Right atrium auricular region (tissue), 2 donors: ENCODE results near the gene USP8. TPM values are rescaled to one million over a fixed set of nuclear protein-coding genes. Genes with fewer than 3 reads are reported as not detected.

Experiments
- DNase-seq: peaks from one replicate; pipeline ENCODE4 v3.0.0-alpha.2; 2019; ENCODE audit warnings: low spot score
- H3K27ac ChIP-seq, 2 donors: fragments of 200-600 bp; sonication (generic); 1 replicate in 1 of 2; 2 replicates in 1 of 2; pipeline ENCODE4 v1.5.1; 2016 to 2019
- H3K27me3 ChIP-seq, 2 donors: fragments of 200-600 bp; sonication (generic); one replicate each; pipeline versions ENCODE4 v1.5.1 to v1.6.0; 2017 to 2019
- H3K36me3 ChIP-seq: fragments of 200-600 bp; sonication (generic); one replicate; pipeline ENCODE4 v1.5.1; 2016
- H3K4me1 ChIP-seq, 2 donors: fragments of 200-600 bp; sonication (generic); one replicate each; pipeline versions ENCODE4 v1.5.1 to v1.6.0; 2017 to 2019
- H3K4me3 ChIP-seq, 2 donors: fragments of 200-600 bp; sonication (generic); 1 replicate in 1 of 2; 2 replicates in 1 of 2; pipeline ENCODE4 v1.5.1; 2017 to 2019; ENCODE audit warnings: mild to moderate bottlenecking in 1 of 2, moderate library complexity in 1 of 2
- H3K9me3 ChIP-seq, 2 donors: fragments of 200-600 bp; sonication (generic); one replicate each; pipeline ENCODE4 v1.5.1; 2019
- CTCF ChIP-seq, 2 donors: fragments of 200-600 bp; sonication (generic); IDR thresholded peaks; one replicate each; pipeline ENCODE4 v1.5.1; 2019; ENCODE audit warnings: antibody characterized with exemption in 2 of 2
- total RNA-seq, 2 donors: library from RNA; depleted of rRNA; stranded (reverse); fragments of >200 nt; gene quantifications; one replicate each; pipeline ENCODE4 v1.1.0, GENCODE V29; 2016

USP8 gene
- total RNA-seq, 2 donors from 2014 or later = 25.0 to 46.5 TPM

GRCh38 chr15:50549326-50549725 is 125.1 kb downstream of the USP8 start:
- Histone ChIP-seq H3K27ac (no peak overlapping the region), H3K4me3 (no peak overlapping the region), H3K27me3 (no peaks in the 10 kb centered on the region), H3K4me1 (no peaks in the 10 kb centered on the region), H3K36me3 (no peaks in the 10 kb centered on the region), H3K9me3 (no peaks in the 10 kb centered on the region)
- TF ChIP-seq CTCF (IDR thresholded peaks at IDR 0.05) = no peak
- no peak for DNase-seq

GRCh38 chr15:50552238-50552637 is 128.0 kb downstream of the USP8 start:
- no peak for DNase-seq
- TF ChIP-seq CTCF (IDR thresholded peaks at IDR 0.05) = no peak
- no peaks in the 10 kb centered on the region for H3K9me3 ChIP-seq

GRCh38 chr15:50556642-50557371 is 132.6 kb downstream of the USP8 start:
- Histone ChIP-seq H3K36me3 (peaks cover 23% of the 10 kb centered on the region), H3K9me3 (no peaks in the 10 kb centered on the region), H3K4me1 (no peaks in the 10 kb centered on the region), H3K27me3 (no peaks in the 10 kb centered on the region), H3K27ac (no peak overlapping the region), H3K4me3 (no peak overlapping the region)
- DNase-seq = no peak
- no peak for TF ChIP-seq CTCF (IDR thresholded peaks at IDR 0.05)

More at GRCh38 chr15:50552238-50552637, 128.0 kb downstream of the USP8 start:
- H3K27ac ChIP-seq = no peak overlapping the region
- H3K4me3 ChIP-seq = no peak overlapping the region
- peaks cover under 1% of the 10 kb centered on the region for H3K36me3 ChIP-seq
- no peaks in the 10 kb centered on the region for H3K27me3 ChIP-seq
- H3K4me1 ChIP-seq = no peaks in the 10 kb centered on the region

- Histone ChIP-seq H3K4me1 (no peaks in the 10 kb centered on the region), H3K27ac (no peak overlapping the region), H3K4me3 (no peak overlapping the region), H3K27me3 (no peaks in the 10 kb centered on the region), H3K36me3 (peaks cover 27% of the 10 kb centered on the region), H3K9me3 (no peaks in the 10 kb centered on the region)
- DNase-seq = no peak
- TF ChIP-seq CTCF (IDR thresholded peaks at IDR 0.05) = no peak
Observed at GRCh38 chr15:50558012-50558411, 133.8 kb downstream of the USP8 start.

GRCh38 chr15:50562735-50563640 is 138.8 kb downstream of the USP8 start:
- no peak for TF ChIP-seq CTCF (IDR thresholded peaks at IDR 0.05)
- Histone ChIP-seq H3K9me3 (no peaks in the 10 kb centered on the region), H3K27me3 (no peaks in the 10 kb centered on the region), H3K36me3 (peaks cover 56% of the 10 kb centered on the region), H3K4me3 (no peak overlapping the region), H3K27ac (no peak overlapping the region), H3K4me1 (no peaks in the 10 kb centered on the region)
- no peak for DNase-seq
